PC-9 (cell line): ENCODE measurements around the gene EXOC4. TPM values are rescaled to one million over a fixed set of nuclear protein-coding genes. Genes with fewer than 3 reads are reported as not detected.

ENCODE experiments used
- BruUV-seq: library from RNA; stranded (reverse); fragments of 400-500 nt; replicated peaks from 2 replicates; lab custom pipeline; 2021; lab: Mats Ljungman, UMichigan
- CTCF ChIA-PET: fragments of 300-600 bp; sonication (Branson Sonifier 250); formaldehyde crosslinking; loops from one replicate; lab custom pipeline; 2022; ENCODE audit warnings: antibody characterized with exemption; lab: Charles Lee
- POLR2A ChIA-PET: fragments of 300-600 bp; sonication (Branson Sonifier 250); formaldehyde crosslinking; loops from one replicate; lab custom pipeline; 2022; ENCODE audit warnings: antibody characterized with exemption; ENCODE audit not compliant: unreplicated experiment; lab: Charles Lee
- DNase-seq, 2 experiments: peaks; one replicate each; pipeline versions ENCODE4 v3.0.0 to v3.0.0-alpha.2; 2015 to 2022; ENCODE audit warnings: mixed read lengths in 1 of 2
- H2AFZ ChIP-seq: fragments of 200-600 bp; sonication (generic); 2 replicates; pipeline ENCODE4 v1.8.1; 2017; ENCODE audit warnings: antibody characterized with exemption
- H3F3A ChIP-seq: fragments of 200-600 bp; sonication (generic); 2 replicates; pipeline ENCODE4 v1.8.1; 2017; ENCODE audit warnings: antibody characterized with exemption, mild to moderate bottlenecking, low read depth; ENCODE audit not compliant: insufficient read depth
- H3K27ac ChIP-seq: fragments of 200-600 bp; sonication (generic); 2 replicates; pipeline ENCODE4 v1.6.1; 2016; ENCODE audit warnings: mixed run types
- H3K27me3 ChIP-seq: fragments of 200-600 bp; sonication (generic); 2 replicates; pipeline ENCODE4 v1.6.1; 2016; ENCODE audit warnings: low read depth, mixed run types; ENCODE audit not compliant: insufficient read depth
- H3K36me3 ChIP-seq: fragments of 200-600 bp; sonication (generic); 2 replicates; pipeline ENCODE4 v1.6.1; 2016; ENCODE audit warnings: low read depth, mixed run types
- H3K4me1 ChIP-seq: fragments of 200-600 bp; sonication (generic); replicated peaks from 2 replicates; pipeline ENCODE4 v1.6.1; 2016; ENCODE audit warnings: mixed run types; ENCODE audit not compliant: insufficient read depth
- H3K4me2 ChIP-seq: fragments of 200-600 bp; sonication (generic); 2 replicates; pipeline ENCODE4 v1.6.1; 2017; ENCODE audit warnings: mixed run types
- H3K4me3 ChIP-seq: fragments of 200-600 bp; sonication (generic); 2 replicates; pipeline ENCODE4 v1.6.1; 2016; ENCODE audit warnings: mixed run types
- H3K79me2 ChIP-seq: fragments of 200-600 bp; sonication (generic); 2 replicates; pipeline ENCODE4 v1.6.1; 2017; ENCODE audit warnings: low read depth, mixed run types
- H3K9me2 ChIP-seq: fragments of 200-600 bp; sonication (generic); 2 replicates; pipeline ENCODE4 v1.8.1; 2017; ENCODE audit warnings: mild to moderate bottlenecking; ENCODE audit not compliant: insufficient read depth
- H3K9me3 ChIP-seq: fragments of 200-600 bp; sonication (generic); 2 replicates; pipeline ENCODE4 v1.8.1; 2016; ENCODE audit warnings: low read depth; ENCODE audit not compliant: insufficient read depth
- H4K20me1 ChIP-seq: fragments of 200-600 bp; sonication (generic); 2 replicates; pipeline ENCODE4 v1.8.1; 2017; ENCODE audit not compliant: insufficient read depth
- EZH2 ChIP-seq: fragments of 200-600 bp; sonication (generic); IDR thresholded peaks from 2 replicates; pipeline ENCODE4 v1.8.0; 2017; ENCODE audit warnings: antibody characterized with exemption, low read depth
- intact Hi-C: fragments of 100-400 bp; cut with micrococcal nuclease; formaldehyde crosslinking; loops from one replicate; pipeline ENCODE4 v1.10.0; 2022; ENCODE audit not compliant: unreplicated experiment
- total RNA-seq: library from RNA; stranded (reverse); gene quantifications from 2 replicates; pipeline ENCODE4 v1.2.3, GENCODE V29; 2021
- TF ChIP-seq, protein P1 (sequence below): fragments of 200-600 bp; sonication (generic); conservative IDR thresholded peaks from 2 replicates; pipeline ENCODE4 v1.6.1; 2017; ENCODE audit warnings: mixed run types, antibody characterized with exemption, mild to moderate bottlenecking, moderate library complexity

The EXOC4 gene
- total RNA-seq, 1 experiment from 2014 or later = 101 TPM

DNA sequence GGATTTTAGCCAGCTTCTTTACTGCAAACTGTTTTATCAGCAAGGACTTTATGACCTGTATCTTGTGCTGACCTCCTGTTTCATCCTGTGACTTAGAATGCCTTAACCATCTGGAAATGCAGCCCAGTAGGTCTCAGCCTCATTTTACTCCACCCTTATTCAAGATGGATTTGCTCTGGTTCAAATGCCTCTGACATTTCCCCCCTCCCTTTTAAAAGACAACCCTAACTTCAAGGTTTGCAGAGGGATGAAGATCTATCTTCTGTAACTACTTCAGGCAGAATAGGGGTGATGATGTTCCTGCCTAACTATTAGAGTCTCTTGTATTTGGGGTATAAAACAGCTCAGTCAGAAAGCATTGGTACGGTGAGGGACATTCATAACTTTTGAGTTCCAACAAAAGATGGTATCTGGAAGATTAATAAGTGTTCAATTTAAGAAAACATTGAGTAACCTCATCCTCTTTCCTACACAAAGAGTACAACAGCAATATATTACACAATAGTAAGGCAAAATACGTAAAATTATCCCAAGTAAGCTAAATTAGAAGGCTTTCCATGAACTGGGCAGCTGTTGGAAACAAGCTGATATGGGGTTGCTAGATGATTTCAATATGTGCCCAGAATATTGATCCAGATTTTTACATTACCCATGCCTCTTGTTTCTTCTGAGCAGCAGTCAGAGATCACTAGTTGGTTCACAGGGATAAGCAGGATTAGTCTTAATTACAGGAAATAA, 834.3 kb downstream of the EXOC4 start:
- BruUV-seq = no TSS peak
- Histone ChIP-seq H4K20me1 (no peaks in the 10 kb centered on the region), H3K36me3 (no peaks in the 10 kb centered on the region), H2AFZ (no peak overlapping the region), H3K4me1 (no peaks in the 10 kb centered on the region), H3F3A (no peaks in the 10 kb centered on the region), H3K9me2 (no peaks in the 10 kb centered on the region), H3K27ac (no peak overlapping the region), H3K27me3 (no peaks in the 10 kb centered on the region), H3K79me2 (no peaks in the 10 kb centered on the region), H3K9me3 (peaks cover 37% of the 10 kb centered on the region), H3K4me2 (no peak overlapping the region), H3K4me3 (no peak overlapping the region)
- TF ChIP-seq EZH2 = no peak
- TF ChIP-seq, protein P1, sequence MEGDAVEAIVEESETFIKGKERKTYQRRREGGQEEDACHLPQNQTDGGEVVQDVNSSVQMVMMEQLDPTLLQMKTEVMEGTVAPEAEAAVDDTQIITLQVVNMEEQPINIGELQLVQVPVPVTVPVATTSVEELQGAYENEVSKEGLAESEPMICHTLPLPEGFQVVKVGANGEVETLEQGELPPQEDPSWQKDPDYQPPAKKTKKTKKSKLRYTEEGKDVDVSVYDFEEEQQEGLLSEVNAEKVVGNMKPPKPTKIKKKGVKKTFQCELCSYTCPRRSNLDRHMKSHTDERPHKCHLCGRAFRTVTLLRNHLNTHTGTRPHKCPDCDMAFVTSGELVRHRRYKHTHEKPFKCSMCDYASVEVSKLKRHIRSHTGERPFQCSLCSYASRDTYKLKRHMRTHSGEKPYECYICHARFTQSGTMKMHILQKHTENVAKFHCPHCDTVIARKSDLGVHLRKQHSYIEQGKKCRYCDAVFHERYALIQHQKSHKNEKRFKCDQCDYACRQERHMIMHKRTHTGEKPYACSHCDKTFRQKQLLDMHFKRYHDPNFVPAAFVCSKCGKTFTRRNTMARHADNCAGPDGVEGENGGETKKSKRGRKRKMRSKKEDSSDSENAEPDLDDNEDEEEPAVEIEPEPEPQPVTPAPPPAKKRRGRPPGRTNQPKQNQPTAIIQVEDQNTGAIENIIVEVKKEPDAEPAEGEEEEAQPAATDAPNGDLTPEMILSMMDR = no peak
- intact Hi-C loops = no loop called here
- POLR2A ChIA-PET = interaction anchor here (0.6 kb wide), 1 partner anchor 761 kb away, joined by 3 read pairs; no protein-coding TSS in a partner anchor
- DNase-seq = no peak
- CTCF ChIA-PET = no interaction called here

DNA sequence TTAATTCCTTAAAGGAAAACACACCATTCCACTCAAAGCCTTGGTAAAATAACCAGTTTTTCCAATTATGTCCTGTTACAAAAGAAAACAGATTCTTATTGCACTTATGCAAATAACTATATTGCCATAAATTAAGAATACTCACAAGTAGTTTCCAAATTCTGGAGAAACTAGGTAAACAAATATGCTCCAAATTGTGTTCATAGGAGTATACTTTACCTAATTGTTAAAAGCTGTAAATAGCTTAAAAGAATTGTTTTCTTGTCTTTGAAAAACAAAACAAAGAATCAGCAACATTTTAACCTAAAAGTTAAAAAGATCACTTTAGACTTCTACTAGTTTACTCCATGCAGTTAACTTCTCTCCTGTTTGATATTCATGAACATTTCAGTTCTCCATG, 835.3 kb downstream of the EXOC4 start:
- CTCF ChIA-PET = no interaction called here
- Histone ChIP-seq H2AFZ (no peak overlapping the region), H3K36me3 (no peaks in the 10 kb centered on the region), H3K4me3 (no peak overlapping the region), H3K27me3 (no peaks in the 10 kb centered on the region), H3K9me3 (peaks cover 41% of the 10 kb centered on the region), H4K20me1 (no peaks in the 10 kb centered on the region), H3F3A (no peaks in the 10 kb centered on the region), H3K27ac (no peak overlapping the region), H3K4me1 (no peaks in the 10 kb centered on the region), H3K79me2 (no peaks in the 10 kb centered on the region), H3K4me2 (no peak overlapping the region), H3K9me2 (no peaks in the 10 kb centered on the region)
- intact Hi-C loops = no loop called here
- POLR2A ChIA-PET = no interaction called here
- TF ChIP-seq, protein P1 = no peak
- no peak for TF ChIP-seq EZH2
- no TSS peak for BruUV-seq
- DNase-seq = no peak

DNA sequence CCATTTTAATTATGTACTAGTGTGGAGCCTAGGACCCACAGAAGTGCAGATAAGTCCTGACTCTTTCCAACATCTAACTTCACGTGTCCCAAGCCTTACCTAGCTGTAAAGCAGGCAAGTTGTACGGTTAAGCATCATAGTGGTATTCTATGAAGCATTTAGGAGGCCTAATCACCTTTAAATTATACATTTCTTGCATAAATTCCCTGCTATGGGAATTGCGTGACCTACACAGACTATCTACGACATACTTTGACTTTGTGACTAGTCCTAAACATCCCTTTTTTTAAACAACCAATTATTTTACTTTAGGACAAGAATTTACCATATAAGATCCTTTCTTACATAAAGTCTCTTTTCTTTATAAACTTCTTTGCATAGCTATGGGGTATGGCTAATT, 836.6 kb downstream of the EXOC4 start:
- ChIA-PET CTCF (no interaction called here), POLR2A (no interaction called here)
- Histone ChIP-seq H3K27ac (no peak overlapping the region), H3K4me2 (no peak overlapping the region), H3K9me2 (no peaks in the 10 kb centered on the region), H2AFZ (no peak overlapping the region), H3K79me2 (no peaks in the 10 kb centered on the region), H3K27me3 (no peaks in the 10 kb centered on the region), H3F3A (no peaks in the 10 kb centered on the region), H3K4me1 (no peaks in the 10 kb centered on the region), H3K9me3 (peaks cover 51% of the 10 kb centered on the region), H3K36me3 (no peaks in the 10 kb centered on the region), H4K20me1 (no peaks in the 10 kb centered on the region), H3K4me3 (no peak overlapping the region)
- no peak for DNase-seq
- intact Hi-C loops = no loop called here
- BruUV-seq = no TSS peak
- TF ChIP-seq, protein P1 = no peak
- no peak for TF ChIP-seq EZH2
